GM13976 (cell line): ENCODE results near the gene PAXX.

ENCODE experiments used
- DNase-seq: peaks from one replicate; pipeline ENCODE4 v3.0.0; 2012; ENCODE audit warnings: low spot score
- in situ Hi-C: fragments of 300-500 bp; cut with MboI; formaldehyde crosslinking; loops from one replicate; pipeline ENCODE4 v1.12.0; 2022; ENCODE audit warnings: low sequenced_read_pairs, mixed read lengths, inconsistent platforms; ENCODE audit not compliant: unreplicated experiment
- TF ChIP-seq, protein P1 (sequence below): IDR thresholded peaks from 2 replicates; pipeline ENCODE4 v1.5.1; 2012; ENCODE audit warnings: borderline replicate concordance, mild to moderate bottlenecking; ENCODE audit not compliant: insufficient read depth; ENCODE audit errors: extremely low read depth, missing control alignments, control extremely low read depth

PAXX gene

DNA sequence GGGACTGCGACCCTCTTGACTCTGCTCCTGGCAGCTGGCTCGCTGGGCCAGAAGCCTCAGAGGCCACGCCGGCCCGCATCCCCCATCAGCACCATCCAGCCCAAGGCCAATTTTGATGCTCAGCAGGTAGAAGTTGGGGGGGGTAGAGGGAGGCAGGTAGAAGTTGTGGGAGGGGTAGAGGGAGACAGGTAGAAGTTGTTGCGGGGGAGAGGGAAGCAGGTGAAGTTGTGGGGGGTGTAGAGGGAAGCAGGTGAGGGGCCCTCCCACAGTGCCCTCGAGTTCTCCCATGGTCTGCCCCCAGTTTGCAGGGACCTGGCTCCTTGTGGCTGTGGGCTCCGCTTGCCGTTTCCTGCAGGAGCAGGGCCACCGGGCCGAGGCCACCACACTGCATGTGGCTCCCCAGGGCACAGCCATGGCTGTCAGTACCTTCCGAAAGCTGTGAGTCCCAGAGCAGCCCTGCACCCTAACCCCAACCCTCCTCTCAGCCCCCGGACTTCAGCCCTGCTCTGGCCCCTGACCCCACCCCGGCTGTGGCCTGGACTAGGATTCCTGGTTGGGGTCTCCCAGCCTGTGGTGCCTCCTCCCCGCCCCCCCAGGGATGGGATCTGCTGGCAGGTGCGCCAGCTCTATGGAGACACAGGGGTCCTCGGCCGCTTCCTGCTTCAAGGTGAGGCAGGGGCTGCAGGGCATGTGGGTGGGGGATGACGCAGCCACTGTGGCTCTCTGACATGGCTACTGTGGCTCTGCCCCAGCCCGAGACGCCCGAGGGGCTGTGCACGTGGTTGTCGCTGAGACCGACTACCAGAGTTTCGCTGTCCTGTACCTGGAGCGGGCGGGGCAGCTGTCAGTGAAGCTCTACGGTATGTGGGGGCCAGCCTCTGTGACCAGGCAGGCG is 46.6 kb upstream of the PAXX start:
- DNase-seq = no peak
- TF ChIP-seq, protein P1, sequence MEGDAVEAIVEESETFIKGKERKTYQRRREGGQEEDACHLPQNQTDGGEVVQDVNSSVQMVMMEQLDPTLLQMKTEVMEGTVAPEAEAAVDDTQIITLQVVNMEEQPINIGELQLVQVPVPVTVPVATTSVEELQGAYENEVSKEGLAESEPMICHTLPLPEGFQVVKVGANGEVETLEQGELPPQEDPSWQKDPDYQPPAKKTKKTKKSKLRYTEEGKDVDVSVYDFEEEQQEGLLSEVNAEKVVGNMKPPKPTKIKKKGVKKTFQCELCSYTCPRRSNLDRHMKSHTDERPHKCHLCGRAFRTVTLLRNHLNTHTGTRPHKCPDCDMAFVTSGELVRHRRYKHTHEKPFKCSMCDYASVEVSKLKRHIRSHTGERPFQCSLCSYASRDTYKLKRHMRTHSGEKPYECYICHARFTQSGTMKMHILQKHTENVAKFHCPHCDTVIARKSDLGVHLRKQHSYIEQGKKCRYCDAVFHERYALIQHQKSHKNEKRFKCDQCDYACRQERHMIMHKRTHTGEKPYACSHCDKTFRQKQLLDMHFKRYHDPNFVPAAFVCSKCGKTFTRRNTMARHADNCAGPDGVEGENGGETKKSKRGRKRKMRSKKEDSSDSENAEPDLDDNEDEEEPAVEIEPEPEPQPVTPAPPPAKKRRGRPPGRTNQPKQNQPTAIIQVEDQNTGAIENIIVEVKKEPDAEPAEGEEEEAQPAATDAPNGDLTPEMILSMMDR = no peak
- in situ Hi-C loops = no loop called here

- DNase-seq = no peak
- TF ChIP-seq, protein P1 = no peak
- in situ Hi-C loops = no loop called here
Observed at GRCh38 chr9:136946228-136947027, 45.8 kb upstream of the PAXX start.

- no peak for DNase-seq
- in situ Hi-C loops = no loop called here
Observed at GRCh38 chr9:136947028-136947891, 45.0 kb upstream of the PAXX start.

GRCh38 chr9:136947955-136948510 is 44.2 kb upstream of the PAXX start:
- in situ Hi-C loops = no loop called here
- TF ChIP-seq, protein P1 = peak; percentile 55

More at GRCh38 chr9:136947028-136947891, 45.0 kb upstream of the PAXX start:
- TF ChIP-seq, protein P1 = no peak

DNA sequence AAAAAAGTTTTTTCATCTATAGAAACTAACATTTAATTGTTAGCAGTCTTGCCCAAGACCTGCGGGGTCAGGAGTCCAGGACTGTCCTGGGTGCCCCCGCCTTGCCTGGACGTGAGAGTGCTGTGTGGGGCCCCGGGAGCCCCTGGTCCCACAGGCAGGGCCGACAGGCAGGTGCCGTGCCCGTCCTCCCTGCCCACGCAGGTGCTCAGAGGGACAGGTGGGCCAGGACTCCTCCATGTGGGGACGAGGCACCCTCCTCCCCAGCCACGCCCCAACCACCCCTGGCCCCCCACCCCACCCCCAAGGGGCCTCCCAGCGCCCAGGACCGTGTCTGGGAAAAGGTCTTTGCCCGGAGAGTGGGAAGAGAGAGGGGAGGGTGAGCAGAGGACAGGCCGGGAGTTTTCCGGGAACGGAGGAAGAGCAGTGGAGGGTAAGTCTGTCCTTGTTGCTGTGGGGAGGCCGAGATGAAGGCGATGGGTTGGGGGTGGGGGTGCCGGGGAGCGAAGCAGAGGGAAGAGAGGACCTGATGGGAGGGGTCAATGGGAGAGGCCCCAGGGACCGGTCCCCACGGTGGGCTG is 42.9 kb upstream of the PAXX start:
- DNase-seq = no peak
- TF ChIP-seq, protein P1 = no peak
- in situ Hi-C loops = no loop called here

More at GRCh38 chr9:136947955-136948510, 44.2 kb upstream of the PAXX start:
- DNase-seq = peak; percentile 64
